Measurements from ENCODE around the gene SMIM26. TPM values are rescaled to one million over a fixed set of nuclear protein-coding genes. Genes with fewer than 3 reads are reported as not detected.
"Not testable (repeated sequence)": the region's sequence is repeated elsewhere in the genome, so short reads cannot be mapped to it uniquely, and the experiment has no call there.

Gene SMIM26, protein sequence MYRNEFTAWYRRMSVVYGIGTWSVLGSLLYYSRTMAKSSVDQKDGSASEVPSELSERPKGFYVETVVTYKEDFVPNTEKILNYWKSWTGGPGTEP
- 100 to 1,000 TPM in 1 of 3 donors, 10 to 100 TPM in 2; 94.0 to 148 (median 98.9) TPM for polyA plus RNA-seq

DNA sequence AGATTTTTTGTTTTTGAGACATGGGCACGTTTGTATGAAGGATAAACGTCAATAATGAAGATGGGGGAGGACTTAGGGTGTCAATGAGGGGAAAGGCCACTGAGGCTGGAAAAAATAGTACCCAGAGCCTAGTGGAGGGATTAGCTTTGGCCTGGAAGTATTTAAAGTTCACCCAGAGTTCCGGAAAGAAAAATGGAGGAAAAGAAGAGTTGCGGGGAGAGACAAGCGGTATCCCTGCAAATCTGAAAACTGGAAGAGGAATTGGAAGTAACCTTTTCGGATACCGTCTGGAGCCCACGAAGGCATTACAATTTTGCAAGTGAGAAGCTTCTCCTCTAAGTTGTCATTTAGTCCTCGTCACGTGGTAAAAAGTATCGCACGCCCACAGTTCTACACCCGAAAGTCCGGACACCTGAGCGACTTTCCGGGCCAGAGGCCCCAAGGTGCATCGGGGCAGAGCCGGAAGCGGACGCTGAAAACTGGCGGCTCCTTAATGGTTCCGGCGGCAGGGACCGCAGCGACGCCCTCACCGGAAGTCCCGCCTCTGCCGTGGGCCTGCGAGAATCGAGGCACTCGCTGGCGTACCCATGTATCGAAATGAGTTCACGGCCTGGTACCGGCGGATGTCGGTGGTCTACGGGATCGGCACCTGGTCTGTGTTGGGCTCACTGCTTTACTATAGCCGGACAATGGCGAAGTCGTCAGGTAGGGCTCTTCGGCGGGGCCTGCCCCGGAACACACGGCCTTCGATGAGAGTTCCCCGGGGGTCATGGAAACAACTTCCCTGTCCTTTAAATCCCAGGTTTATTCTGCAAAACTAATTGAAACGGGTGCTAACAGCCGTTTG lies at the start of gene SMIM26:
Gene SMIM26 (plus strand): TSS at position 541 of the 847 bp plus-strand sequence. CDS start 47 bp downstream, at position 588.
- WGBS, 3 donors, result 0 to 1% (median 0%) methylated on average over 51 of the region's 51 CpGs
- no peak within 1 kb of the TSS for H3K27ac ChIP-seq (ENCODE audit: low read depth, low read length)

DNA sequence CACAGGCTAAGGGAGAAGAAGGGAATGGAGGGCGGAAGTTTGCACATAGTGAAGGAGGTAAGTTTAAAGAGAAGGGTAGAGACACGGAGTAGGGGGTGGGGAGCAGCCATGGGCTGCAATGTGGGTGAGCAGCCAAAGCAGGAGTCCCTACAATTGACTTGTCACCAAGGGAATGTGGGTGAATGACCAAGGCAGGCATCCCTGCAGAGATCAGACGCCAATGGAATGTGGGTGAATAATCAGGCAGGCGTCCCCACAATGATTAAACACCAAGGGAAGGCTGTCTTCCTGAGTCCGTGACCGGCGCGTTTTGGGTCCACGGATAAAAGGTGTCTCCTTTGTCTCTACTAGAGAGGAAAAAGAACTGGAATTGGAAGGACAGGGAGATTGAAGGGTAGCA lies 45.2 kb upstream of the SMIM26 start:
- 87 to 97% (median 97%) methylated on average over 9 of the region's 9 CpGs for WGBS, 3 donors

DNA sequence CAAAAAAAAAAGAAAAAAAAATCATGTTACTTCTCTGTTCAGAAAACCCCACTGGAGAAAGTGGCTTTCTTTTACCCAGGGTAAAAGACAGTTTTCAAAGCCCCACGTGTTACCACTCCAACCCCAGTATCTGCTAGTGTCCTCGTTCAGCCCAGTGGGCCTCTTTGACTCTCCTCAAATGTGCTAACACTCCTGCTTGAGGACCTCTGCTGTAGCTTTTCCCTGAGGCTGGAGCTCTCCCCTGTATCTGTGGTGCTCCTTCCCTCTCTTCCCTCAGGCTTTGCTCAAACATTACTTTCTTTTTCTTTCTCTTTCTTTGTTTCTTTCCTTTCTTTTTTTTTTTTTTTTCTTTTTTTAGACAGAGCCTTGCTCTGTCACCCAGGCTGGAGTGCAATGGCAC lies 44.2 kb upstream of the SMIM26 start:
- 89 to 93% (median 90%) methylated on average over 2 of the region's 2 CpGs for WGBS, 3 donors
- no peak overlapping the region for H3K27ac ChIP-seq (ENCODE audit: low read depth, low read length)

More for the DNA sequence above, 45.2 kb upstream of the SMIM26 start:
- not testable (repeated sequence) for H3K27ac ChIP-seq (ENCODE audit: low read depth, low read length)

DNA sequence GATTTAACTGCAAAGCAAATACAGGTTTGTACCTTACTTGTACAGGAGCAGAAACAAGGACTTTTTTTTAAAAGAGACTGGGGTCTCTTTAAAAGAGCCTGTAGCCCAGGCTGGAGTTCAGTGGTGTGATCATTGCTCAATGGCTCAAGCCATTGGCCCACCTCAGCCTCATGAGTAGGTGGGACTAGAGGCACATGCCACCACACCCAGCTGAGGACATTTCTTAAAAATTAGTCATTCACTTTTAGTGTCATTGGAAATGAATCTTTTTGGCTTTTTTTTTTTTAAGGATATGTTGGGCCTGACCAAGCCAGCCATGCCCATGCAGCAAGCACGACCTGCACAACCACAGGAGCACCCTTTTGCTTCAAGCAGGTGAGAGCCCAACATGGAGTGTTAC lies 42.6 kb upstream of the SMIM26 start:
- no peak overlapping the region for H3K27ac ChIP-seq (ENCODE audit: low read depth, low read length)
- WGBS, 3 donors, result 79 to 100% (median 93%) methylated on average over 1 of the region's 1 CpG

DNA sequence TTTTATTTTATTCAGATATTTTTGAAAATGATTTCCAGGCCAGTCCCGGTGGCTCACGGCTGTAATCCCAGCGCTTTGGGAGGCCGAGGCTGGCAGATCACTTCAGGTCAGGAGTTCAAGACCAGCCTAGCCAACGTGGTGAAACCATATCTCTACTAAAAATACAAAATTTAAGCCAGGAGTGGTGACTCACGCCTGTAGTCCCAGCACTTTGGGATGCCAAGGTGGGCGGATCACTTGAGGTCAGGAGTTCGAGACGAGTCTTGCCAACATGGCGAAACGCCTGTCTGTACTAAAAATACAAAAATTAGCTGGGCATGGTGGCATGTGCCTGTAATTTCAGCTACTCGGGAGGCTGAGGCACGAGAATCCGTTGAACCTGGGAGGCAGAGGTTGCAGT lies 40.5 kb upstream of the SMIM26 start:
- H3K27ac ChIP-seq (ENCODE audit: low read depth, low read length), result not testable (repeated sequence)
- 82 to 86% (median 82%) methylated on average over 14 of the region's 14 CpGs for WGBS, 3 donors

DNA sequence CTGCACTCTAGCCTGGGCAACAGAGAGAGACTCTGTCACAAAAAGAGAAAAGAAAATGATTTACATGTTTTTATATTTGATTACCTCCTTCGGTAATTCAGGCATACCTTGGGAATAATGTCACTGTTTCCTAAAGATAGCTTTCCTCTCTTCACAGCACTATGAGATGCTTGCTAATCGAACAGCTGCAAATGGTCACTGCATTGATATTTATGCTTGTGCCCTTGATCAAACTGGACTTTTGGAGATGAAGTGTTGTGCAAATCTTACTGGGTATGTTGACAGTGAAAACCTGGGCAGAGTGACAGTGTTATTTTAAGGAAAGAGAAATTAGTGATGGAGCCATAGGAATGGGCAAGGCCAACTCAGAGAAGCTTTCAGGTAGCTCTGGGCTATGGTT lies 39.9 kb upstream of the SMIM26 start:
- 92 to 96% (median 94%) methylated on average over 2 of the region's 2 CpGs for WGBS, 3 donors

DNA sequence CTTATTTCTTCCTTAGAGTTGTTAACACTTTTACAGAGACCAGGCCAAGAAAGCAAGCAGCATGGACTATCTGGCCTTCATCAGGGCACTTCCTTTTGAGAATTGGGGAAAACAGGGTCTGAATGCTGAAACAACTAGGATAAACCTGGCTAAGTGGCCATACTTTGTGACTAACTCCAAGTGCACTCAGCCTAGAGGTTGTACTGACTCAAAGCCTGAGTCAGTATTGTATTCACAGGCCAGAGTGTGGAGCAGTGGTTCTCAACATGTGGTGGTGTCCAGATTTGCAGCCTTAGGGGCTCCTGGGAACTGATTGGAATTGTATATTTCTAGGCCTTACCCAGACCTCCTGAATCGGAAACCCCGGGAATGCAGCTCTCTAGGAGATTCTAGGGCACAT lies 39.4 kb upstream of the SMIM26 start:
- WGBS, 3 donors, result 96 to 99% (median 97%) methylated on average over 2 of the region's 2 CpGs

More for the DNA sequence above, 39.9 kb upstream of the SMIM26 start:
- H3K27ac ChIP-seq (ENCODE audit: low read depth, low read length), result no peak overlapping the region

DNA sequence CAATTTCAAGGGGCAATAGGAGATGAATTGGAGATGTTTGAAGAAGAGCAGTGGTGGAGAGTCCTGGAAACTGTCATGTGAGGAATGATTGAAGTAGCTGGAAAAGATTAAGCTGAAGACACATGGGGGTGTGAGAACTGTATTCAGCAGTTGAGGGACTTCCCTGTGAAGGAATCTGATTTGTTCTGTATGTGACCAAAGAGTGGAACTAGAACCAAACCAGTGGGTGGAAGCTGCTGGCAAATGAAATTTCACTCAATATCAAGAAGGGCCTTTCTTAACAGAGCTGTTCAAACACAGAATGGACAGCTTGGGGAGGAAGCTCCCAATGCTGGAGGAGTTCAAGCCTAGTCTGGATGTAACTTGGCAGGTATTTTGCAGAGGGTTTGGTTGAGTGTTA lies 38.2 kb upstream of the SMIM26 start:
- H3K27ac ChIP-seq (ENCODE audit: low read depth, low read length), result no peak overlapping the region

More for the DNA sequence above, 39.4 kb upstream of the SMIM26 start:
- H3K27ac ChIP-seq (ENCODE audit: low read depth, low read length), result no peak overlapping the region

DNA sequence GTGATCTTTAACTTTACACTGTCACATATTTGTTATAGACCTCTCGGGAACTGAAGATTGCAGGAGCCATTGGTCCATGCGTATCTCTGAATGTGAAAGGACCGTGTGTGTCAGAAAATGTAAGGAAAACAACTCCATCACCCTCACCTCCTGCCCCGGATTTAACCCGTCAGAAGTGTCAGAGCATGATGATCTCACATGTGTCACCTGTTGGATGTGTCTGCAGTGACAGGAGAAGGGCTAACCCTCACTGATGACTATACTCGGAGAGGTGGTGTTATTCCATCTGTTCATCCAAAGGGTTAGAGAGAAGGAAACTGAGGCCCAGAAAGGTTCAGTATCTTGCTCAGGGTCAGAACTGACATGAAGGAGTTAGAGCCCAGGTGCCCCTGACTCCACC lies 34.6 kb upstream of the SMIM26 start:
- 84 to 96% (median 86%) methylated on average over 6 of the region's 6 CpGs for WGBS, 3 donors
- no peak overlapping the region for H3K27ac ChIP-seq (ENCODE audit: low read depth, low read length)

DNA sequence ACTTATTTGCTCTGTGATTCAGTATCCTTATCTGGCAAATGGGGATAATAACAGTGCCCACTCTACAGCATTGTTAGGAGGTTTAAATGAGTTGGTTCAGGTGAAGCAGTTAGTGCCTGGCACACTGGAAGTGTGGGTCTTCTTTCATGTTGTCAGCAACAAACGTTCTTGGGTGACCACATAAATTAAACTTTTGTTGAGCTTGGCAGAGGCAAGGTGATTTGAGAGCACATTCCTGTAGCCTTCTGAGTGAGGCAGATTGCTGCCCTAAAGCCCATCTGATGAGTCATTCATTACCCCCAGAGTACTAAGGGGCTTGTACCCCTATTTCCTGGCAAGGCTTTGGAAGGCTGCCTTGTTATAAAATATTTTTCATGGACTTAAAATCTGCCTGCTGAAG lies 33.7 kb upstream of the SMIM26 start:
- no peak overlapping the region for H3K27ac ChIP-seq (ENCODE audit: low read depth, low read length)
- WGBS, 3 donors, result 28 to 77% (median 73%) methylated on average over 1 of the region's 1 CpG

DNA sequence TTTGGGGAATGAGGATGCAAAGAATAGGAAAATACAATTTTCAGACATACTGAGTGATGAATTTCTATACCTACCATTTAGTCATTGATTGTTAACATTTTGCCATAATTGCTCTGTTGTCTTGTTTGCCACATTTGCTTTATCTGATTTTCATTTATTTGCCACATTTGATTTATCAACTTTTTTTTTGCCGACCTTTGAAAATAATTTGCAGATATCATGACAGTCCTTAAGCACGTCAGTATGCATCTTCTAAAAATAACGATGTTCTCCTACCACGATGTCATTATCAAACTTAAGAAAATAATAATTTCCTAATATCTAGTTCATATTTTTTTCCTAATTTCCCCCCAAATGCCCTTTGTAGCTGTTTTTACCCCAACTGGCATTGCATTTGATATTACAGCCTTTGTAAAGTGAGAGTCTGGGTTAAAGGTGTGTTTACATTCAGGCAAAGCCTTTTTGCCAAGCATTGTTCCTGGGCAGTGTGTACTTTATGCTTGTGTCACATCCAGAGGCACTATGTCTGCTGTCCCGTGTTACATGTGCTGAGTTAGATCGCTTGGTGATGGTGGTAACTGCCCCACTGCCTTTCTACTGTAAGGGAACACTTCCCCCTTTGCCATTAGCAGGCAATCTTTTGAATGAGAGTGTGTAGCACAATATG lies 33.1 kb upstream of the SMIM26 start:
- H3K27ac ChIP-seq (ENCODE audit: low read depth, low read length), result no peak overlapping the region
- 72 to 86% (median 81%) methylated on average over 6 of the region's 6 CpGs for WGBS, 3 donors

DNA sequence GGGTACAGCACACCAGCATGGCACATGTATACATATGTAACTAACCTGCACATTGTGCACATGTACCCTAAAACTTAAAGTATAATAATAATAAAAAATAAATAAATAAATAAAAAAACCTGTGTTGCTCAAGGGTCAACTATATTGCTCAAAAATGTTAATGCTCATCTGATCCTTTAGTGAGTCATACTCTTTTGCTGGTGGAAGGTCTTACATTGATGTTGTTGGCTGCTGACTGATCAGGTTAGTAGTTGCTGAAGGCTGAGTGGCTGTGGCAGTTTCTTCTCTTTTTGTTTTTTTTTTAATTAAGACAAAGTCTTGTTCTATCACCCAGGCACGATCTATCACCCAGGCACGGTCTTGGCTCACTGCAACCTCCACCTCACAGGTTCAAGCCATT lies 29.6 kb upstream of the SMIM26 start:
- 96 to 97% (median 97%) methylated on average over 2 of the region's 2 CpGs for WGBS, 3 donors
- no peak overlapping the region for H3K27ac ChIP-seq (ENCODE audit: low read depth, low read length)

DNA sequence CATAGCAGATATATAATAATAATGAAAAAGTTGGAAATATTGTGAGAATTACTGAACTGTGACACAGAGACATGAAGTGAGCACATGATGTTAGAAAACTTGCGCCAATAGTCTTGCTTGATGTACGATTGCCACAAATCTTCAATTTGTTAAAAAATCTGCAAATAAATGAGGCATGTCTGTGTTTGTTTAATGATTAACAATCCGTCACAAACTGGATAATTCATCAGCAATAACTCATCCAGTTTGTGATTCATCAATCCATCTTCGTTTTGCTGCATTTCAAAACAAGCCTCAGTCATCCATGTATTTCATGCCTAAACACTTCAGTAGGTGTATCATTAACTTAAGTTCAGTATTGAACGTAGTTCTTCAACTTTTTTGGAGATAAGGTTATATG lies 25.5 kb upstream of the SMIM26 start:
- 64 to 97% (median 94%) methylated on average over 5 of the region's 5 CpGs for WGBS, 3 donors

DNA sequence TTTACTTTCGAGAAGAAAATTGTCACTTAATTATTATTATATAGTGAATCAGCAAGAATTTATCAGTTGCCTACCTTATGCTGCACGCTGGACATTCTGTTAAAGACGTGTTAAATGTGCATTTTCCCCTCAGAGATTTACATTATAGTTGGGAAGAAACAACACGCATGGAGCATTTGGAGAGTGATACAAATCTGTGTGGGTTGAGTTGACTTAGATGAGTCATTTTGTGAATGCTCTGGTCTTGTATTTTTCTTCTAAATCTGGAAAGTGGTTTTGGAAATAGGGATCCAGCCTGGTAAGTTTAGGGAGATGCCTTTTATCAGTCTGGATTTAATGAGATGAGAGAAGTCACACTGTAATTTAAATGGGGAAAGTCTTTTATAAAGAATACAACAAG lies 24.0 kb upstream of the SMIM26 start:
- 93 to 97% (median 94%) methylated on average over 4 of the region's 4 CpGs for WGBS, 3 donors
- H3K27ac ChIP-seq (ENCODE audit: low read depth, low read length), result no peak overlapping the region

More for the DNA sequence above, 25.5 kb upstream of the SMIM26 start:
- H3K27ac ChIP-seq (ENCODE audit: low read depth, low read length), result no peak overlapping the region

DNA sequence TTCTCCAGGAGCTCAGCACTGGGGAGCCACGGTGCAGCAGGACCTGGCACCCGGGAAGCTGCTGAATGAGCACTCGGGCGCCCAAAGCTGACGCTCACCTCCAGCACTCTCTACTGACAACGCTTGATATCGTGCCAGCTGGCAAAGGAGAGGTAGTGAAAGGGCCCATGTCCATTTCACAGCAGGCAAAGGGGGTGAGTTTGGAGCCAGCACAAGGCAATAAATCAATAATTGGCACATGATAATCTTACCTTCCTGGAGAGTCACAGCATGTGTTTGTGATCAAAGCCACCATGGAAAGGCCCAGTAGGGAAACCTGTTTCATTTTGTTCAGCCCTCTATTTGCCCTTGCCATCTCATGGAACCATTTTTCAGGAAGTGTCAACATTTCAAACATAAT lies 23.3 kb upstream of the SMIM26 start:
- H3K27ac ChIP-seq (ENCODE audit: low read depth, low read length), result no peak overlapping the region
- WGBS, 3 donors, result 28 to 95% (median 90%) methylated on average over 7 of the region's 7 CpGs

DNA sequence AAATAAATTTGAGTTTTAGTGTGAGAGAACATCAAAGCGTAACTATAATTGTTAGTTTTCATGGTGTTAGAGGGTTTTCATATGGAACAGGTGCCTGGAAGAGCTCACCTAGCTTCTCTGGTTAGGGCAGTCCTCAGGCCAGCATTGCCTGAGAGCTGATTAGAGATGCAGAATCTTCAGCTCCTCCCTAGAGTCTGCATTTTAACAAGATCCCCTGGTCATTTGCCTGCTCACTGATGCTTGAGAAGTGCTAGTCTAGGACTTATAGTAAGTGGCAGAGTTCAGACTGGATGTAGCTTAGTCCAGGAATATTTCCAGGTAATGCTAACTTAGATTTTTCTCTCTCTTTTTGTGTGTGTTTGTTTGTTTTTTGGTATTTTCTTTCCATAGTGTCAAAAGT lies 21.7 kb upstream of the SMIM26 start:
- 96 to 100% (median 98%) methylated on average over 1 of the region's 1 CpG for WGBS, 3 donors
- no peak overlapping the region for H3K27ac ChIP-seq (ENCODE audit: low read depth, low read length)

DNA sequence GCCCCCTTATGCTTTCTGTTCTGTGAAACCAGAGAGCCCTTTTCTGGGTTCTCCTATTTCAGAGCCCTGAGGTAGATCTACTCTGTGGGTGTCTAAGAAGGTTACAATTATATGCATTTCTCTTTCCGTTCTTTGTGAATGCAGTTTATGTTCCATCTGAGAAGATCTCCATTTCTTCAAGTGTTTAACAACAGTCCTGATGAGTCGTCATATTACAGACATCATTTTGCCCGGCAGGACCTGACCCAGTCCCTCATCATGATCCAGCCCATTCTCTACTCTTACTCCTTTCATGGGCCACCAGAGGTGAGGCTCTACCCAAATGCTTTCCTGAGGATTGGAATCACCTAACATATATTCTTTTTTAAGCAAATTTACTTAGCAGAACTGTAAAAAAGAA lies 18.8 kb upstream of the SMIM26 start:
- 93 to 96% (median 94%) methylated on average over 3 of the region's 3 CpGs for WGBS, 3 donors
- H3K27ac ChIP-seq (ENCODE audit: low read depth, low read length), result no peak overlapping the region

DNA sequence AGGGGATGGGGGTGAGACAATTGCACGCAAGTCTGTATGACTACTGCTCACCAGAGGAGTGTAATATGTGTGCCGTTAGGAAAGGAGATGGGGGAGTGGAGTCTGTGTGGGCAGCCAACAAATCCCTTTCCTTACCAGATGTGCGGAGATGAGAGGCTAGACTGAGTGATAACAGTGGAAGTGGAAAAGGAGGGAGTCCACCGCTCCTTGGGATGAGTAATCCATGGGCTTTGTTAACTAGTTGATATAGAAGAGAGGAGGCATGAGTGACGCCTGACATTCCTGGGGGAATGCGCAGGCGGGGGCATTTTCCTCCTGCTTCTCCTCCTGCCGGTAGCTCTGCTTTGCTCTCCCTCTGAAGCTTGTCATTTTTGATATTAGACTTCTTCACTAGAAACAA lies 13.5 kb upstream of the SMIM26 start:
- no peak overlapping the region for H3K27ac ChIP-seq (ENCODE audit: low read depth, low read length)
- 94 to 96% (median 95%) methylated on average over 8 of the region's 8 CpGs for WGBS, 3 donors

DNA sequence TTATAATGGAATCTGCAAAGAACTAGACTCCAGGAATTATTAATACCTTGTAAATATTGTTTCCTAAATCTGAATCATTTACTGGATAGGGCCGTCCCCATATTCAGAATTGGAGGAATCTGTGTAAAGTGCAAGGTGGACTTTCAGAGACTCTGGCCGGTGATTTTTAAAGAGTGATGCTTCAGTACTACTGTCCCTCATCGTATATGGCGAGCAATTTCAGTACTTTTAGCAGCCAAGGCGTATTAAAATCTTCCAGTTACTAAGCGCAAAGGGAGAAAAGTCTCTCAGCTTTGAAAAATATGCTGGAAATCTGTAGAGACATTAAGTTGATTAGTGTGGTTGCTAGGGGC lies 483 bp downstream of the SMIM26 start:
- WGBS, 3 donors, result 2 to 7% (median 6%) methylated on average over 6 of the region's 6 CpGs
- no peak overlapping the region for H3K27ac ChIP-seq (ENCODE audit: low read depth, low read length)

DNA sequence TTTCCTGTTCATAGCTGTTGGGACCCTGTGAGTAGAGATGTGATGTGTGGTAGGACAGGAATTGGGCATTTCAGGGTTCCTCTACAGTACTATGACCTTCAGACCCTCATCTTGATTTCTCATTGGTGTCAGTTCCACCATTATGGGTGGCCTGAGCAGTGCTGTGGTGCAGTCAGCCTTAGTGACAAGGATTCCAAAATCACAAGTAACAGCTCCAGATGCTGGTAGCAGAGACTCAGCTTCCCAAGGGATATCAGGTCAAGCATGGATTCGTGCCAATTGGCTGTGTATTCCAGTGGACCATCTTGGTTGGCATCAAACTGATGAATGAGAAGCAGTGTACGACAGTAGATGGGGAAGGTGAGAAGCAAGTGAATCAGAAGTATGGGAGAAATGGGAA lies 3.8 kb downstream of the SMIM26 start:
- no peak overlapping the region for H3K27ac ChIP-seq (ENCODE audit: low read depth, low read length)
- 87 to 96% (median 94%) methylated on average over 2 of the region's 2 CpGs for WGBS, 3 donors
